ENCODE results near the gene ATP2C2.

DNA sequence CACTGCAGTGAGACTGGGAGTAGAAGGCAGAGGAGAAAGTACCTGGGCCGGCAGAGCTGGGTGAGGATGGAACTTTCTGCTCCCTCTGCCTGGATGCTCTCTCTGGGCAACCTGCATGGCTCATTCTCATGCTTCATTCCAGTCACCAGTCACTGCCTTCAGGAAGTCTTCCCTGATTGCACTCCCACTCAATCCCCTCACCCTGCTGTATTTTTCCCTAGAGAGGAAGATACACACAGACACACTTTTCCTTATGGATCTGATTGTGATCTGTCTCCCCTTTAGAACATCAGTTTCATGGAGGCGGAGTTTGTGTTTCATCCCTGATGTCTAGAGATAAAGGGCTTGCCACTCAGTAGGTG lies 91.2 kb downstream of the ATP2C2 start:
- TF ChIP-seq ZNF274 (IDR thresholded peaks at IDR 0.05; ENCODE audit: low read depth, low read length) (no peak), SUZ12 (IDR thresholded peaks at IDR 0.05; ENCODE audit: extremely low read depth, insufficient read depth, insufficient read length) (no peak)
